ENCODE data around the gene FUBP3. TPM values are rescaled to one million over a fixed set of nuclear protein-coding genes. Genes with fewer than 3 reads are reported as not detected.
"Not testable (repeated sequence)": the region's sequence is repeated elsewhere in the genome, so short reads cannot be mapped to it uniquely, and the experiment has no call there.

FUBP3 gene
- total RNA-seq, 1 donor from 2014 or later = 42.8 TPM

- DNase-seq (ENCODE audit: low read depth, low spot score) = no peak
These were observed 102.5 kb downstream of the FUBP3 start for GRCh38 chr9:130681769-130682420.

GRCh38 chr9:130682421-130683121 lies 103.2 kb downstream of the FUBP3 start:
- DNase-seq (ENCODE audit: low read depth, low spot score) = peak; percentile 22

GRCh38 chr9:130685104-130685503 lies 105.7 kb downstream of the FUBP3 start:
- no peak for DNase-seq (ENCODE audit: low read depth, low spot score)

GRCh38 chr9:130685945-130686344 lies 106.6 kb downstream of the FUBP3 start:
- not testable (repeated sequence) for DNase-seq (ENCODE audit: low read depth, low spot score)

GRCh38 chr9:130687615-130688014 lies 108.2 kb downstream of the FUBP3 start:
- no peak for DNase-seq (ENCODE audit: low read depth, low spot score)

Other genes with a start within 250 kb of the FUBP3 start
- gene ASS1, start 134.6 kb upstream of the FUBP3 start, total RNA-seq = 3.0 and 6.9 TPM in 2 replicates
- under 0.01 TPM in 1 of 2 replicates, not detected in the other for gene PRDM12, start 85.0 kb downstream of the FUBP3 start, total RNA-seq
- gene EXOSC2, start 114.2 kb downstream of the FUBP3 start, total RNA-seq = 54.5 and 65.1 TPM in 2 replicates

Data from pulmonary artery endothelial cell (primary cell).